K562 (cell line): ENCODE measurements around the gene COPS6. TPM values are rescaled to one million over a fixed set of nuclear protein-coding genes. Genes with fewer than 3 reads are reported as not detected.

Experiments
- ATF4 ChIP-seq: fragments of 450-650 bp; formaldehyde crosslinking; IDR thresholded peaks from 2 replicates; pipeline ENCODE4 v1.4.0; 2022; ENCODE audit warnings: mild to moderate bottlenecking, moderate library complexity
- BHLHE40 ChIP-seq: IDR thresholded peaks from 2 replicates; pipeline ENCODE4 v1.6.1; 2011; ENCODE audit warnings: low read length, improper control_type of control experiment
- ELF4 ChIP-seq: fragments of 450-650 bp; formaldehyde crosslinking; IDR thresholded peaks from 2 replicates; pipeline ENCODE4 v1.4.0; 2022; ENCODE audit warnings: missing genetic modification characterization
- FOXM1 ChIP-seq, 2 experiments: fragments of 450-650 bp in 1 of 2; sonication (generic) in 1 of 2; formaldehyde crosslinking in 1 of 2; IDR thresholded peaks; 2 replicates each; pipeline versions ENCODE4 v1.6.1 to v1.9.0; 2017 to 2022; ENCODE audit warnings: low read depth in 2 of 2, mild to moderate bottlenecking in 2 of 2, missing genetic modification reagents in 1 of 2, moderate library complexity in 1 of 2
- GABPB1 ChIP-seq: sonication (generic); formaldehyde crosslinking; IDR thresholded peaks from 2 replicates; pipeline ENCODE4 v1.8.0; 2022; ENCODE audit warnings: mild to moderate bottlenecking, missing genetic modification reagents
- GMEB1 ChIP-seq: fragments of 250-450 bp; sonication (Bioruptor Pico); IDR thresholded peaks from 2 replicates; pipeline ENCODE4 v1.4.0; 2020; ENCODE audit warnings: mild to moderate bottlenecking
- ID3 ChIP-seq, 2 experiments: fragments of 250-450 bp in 1 of 2; fragments of 450-650 bp in 1 of 2; sonication (Bioruptor Pico) in 1 of 2; IDR thresholded peaks; 2 replicates each; pipeline versions ENCODE4 v1.6.1 to v1.8.0; 2016 to 2021; ENCODE audit warnings: mild to moderate bottlenecking in 2 of 2, moderate library complexity in 2 of 2, missing compliant biosample characterization in 1 of 2, missing genetic modification characterization in 1 of 2
- L3MBTL2 ChIP-seq: fragments of 450-650 bp; IDR thresholded peaks from 2 replicates; pipeline ENCODE4 v1.6.1; 2016; ENCODE audit warnings: mild to moderate bottlenecking, moderate library complexity
- NR3C1 ChIP-seq: sonication (generic); formaldehyde crosslinking; IDR thresholded peaks from 2 replicates; pipeline ENCODE4 v1.8.1; 2022; ENCODE audit warnings: missing genetic modification reagents
- RBM25 ChIP-seq: fragments of 200-400 bp; formaldehyde crosslinking; IDR thresholded peaks from 2 replicates; pipeline ENCODE4 v1.6.1; 2018; ENCODE audit warnings: low read length, low read depth, moderate library complexity; ENCODE audit not compliant: severe bottlenecking
- SMARCA4 ChIP-seq: fragments of 450-650 bp; IDR thresholded peaks from 2 replicates; pipeline ENCODE4 v1.6.1; 2016
- ZNF212 ChIP-seq: fragments of 450-650 bp; formaldehyde crosslinking; IDR thresholded peaks from 2 replicates; pipeline ENCODE4 v1.4.0; 2020; ENCODE audit warnings: mild to moderate bottlenecking
- ZNF239 ChIP-seq: fragments of 250-450 bp; sonication (Bioruptor Pico); IDR thresholded peaks from 2 replicates; pipeline ENCODE4 v1.4.0; 2020; ENCODE audit warnings: mild to moderate bottlenecking
- ZNF57 ChIP-seq: fragments of 450-650 bp; formaldehyde crosslinking; IDR thresholded peaks from 2 replicates; pipeline ENCODE4 v1.4.0; 2020; ENCODE audit warnings: mild to moderate bottlenecking, moderate library complexity
- polyA plus RNA-seq, 8 experiments: library from polyadenylated mRNA; depleted of rRNA in 4 of 8; stranded (reverse) in 5 of 8; unstranded in 3 of 8; fragments of >200 nt; fragmentation: Nextera tagmentation in 2 of 8; fragmentation: Illumina TruSeq in 1 of 8; extraction: Ambion mirVana in 2 of 8; extraction: Trizol in 1 of 8; gene quantifications; 2 replicates each; pipeline versions ENCODE4 v1.2.1 to v1.2.3, GENCODE V29; 2011 to 2014; ENCODE audit warnings: inconsistent platforms in 1 of 8, missing spikeins in 1 of 8
- total RNA-seq, 7 experiments: library from RNA; depleted of rRNA in 6 of 7; stranded (reverse); fragments of >200 nt in 6 of 7; fragmentation: Illumina TruSeq in 2 of 7; extraction: Trizol in 2 of 7; gene quantifications; 2 replicates each; pipeline versions ENCODE4 v1.2.1 to v1.2.3, GENCODE V29; 2011 to 2021; ENCODE audit warnings: low replicate concordance in 1 of 7
- TF ChIP-seq, protein P1 (sequence below): fragments of 450-650 bp; formaldehyde crosslinking; IDR thresholded peaks from 2 replicates; pipeline ENCODE4 v1.4.0; 2020; ENCODE audit warnings: mild to moderate bottlenecking, moderate library complexity
- TF ChIP-seq, protein P2 (sequence below): fragments of 450-650 bp; IDR thresholded peaks from 2 replicates; pipeline ENCODE4 v1.6.1; 2016; ENCODE audit warnings: borderline replicate concordance
- TF ChIP-seq, protein P3 (sequence below): sonication (generic); formaldehyde crosslinking; IDR thresholded peaks from 2 replicates; pipeline ENCODE4 v1.8.1; 2023; ENCODE audit warnings: mild to moderate bottlenecking, missing genetic modification reagents

Gene COPS6
- total and polyA plus RNA-seq, 9 of the 15 experiments (the other 6 are each of a cell fraction or from before 2014, with no cell fraction given), result 63.0 to 331 (median 168) TPM

- peak; percentile 72 for TF ChIP-seq GMEB1
- no peak for TF ChIP-seq SMARCA4
- peak; percentile 59 for TF ChIP-seq BHLHE40
- TF ChIP-seq NR3C1, result peak; percentile 99
- no peak for TF ChIP-seq RBM25
- peak; percentile 63 for TF ChIP-seq ZNF239 (CRISPR knock-in tag)
- TF ChIP-seq, protein P1, sequence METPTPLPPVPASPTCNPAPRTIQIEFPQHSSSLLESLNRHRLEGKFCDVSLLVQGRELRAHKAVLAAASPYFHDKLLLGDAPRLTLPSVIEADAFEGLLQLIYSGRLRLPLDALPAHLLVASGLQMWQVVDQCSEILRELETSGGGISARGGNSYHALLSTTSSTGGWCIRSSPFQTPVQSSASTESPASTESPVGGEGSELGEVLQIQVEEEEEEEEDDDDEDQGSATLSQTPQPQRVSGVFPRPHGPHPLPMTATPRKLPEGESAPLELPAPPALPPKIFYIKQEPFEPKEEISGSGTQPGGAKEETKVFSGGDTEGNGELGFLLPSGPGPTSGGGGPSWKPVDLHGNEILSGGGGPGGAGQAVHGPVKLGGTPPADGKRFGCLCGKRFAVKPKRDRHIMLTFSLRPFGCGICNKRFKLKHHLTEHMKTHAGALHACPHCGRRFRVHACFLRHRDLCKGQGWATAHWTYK (CRISPR knock-in tag), result peak; percentile 87; the same call in 1 of the 2 replicates
- TF ChIP-seq FOXM1 (IDR thresholded peaks at IDR 0.05; ENCODE audit: low read depth), result no peak
- TF ChIP-seq FOXM1 (CRISPR knock-in tag; IDR thresholded peaks at IDR 0.05; ENCODE audit: low read depth), result no peak; the same call in 1 of the 2 replicates
- TF ChIP-seq, protein P2, sequence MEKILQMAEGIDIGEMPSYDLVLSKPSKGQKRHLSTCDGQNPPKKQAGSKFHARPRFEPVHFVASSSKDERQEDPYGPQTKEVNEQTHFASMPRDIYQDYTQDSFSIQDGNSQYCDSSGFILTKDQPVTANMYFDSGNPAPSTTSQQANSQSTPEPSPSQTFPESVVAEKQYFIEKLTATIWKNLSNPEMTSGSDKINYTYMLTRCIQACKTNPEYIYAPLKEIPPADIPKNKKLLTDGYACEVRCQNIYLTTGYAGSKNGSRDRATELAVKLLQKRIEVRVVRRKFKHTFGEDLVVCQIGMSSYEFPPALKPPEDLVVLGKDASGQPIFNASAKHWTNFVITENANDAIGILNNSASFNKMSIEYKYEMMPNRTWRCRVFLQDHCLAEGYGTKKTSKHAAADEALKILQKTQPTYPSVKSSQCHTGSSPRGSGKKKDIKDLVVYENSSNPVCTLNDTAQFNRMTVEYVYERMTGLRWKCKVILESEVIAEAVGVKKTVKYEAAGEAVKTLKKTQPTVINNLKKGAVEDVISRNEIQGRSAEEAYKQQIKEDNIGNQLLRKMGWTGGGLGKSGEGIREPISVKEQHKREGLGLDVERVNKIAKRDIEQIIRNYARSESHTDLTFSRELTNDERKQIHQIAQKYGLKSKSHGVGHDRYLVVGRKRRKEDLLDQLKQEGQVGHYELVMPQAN, result peak; percentile 61; the same call in 1 of the 2 replicates
- TF ChIP-seq ZNF57 (CRISPR knock-in tag), result peak; percentile 6; the same call in 1 of the 2 replicates
- peak; percentile 88 for TF ChIP-seq GABPB1 (CRISPR knock-in tag)
- 0 out of 2 replicates have a peak, but pooled peaks have one; percentile 5 for TF ChIP-seq ZNF212 (CRISPR knock-in tag)
- TF ChIP-seq ELF4 (CRISPR knock-in tag), result no peak
- peak; percentile 99 for TF ChIP-seq L3MBTL2
- no peak for TF ChIP-seq ID3 (CRISPR knock-in tag; IDR thresholded peaks at IDR 0.05)
- TF ChIP-seq ID3 (tag; IDR thresholded peaks at IDR 0.05), result peak; percentile 84
- TF ChIP-seq, protein P3, sequence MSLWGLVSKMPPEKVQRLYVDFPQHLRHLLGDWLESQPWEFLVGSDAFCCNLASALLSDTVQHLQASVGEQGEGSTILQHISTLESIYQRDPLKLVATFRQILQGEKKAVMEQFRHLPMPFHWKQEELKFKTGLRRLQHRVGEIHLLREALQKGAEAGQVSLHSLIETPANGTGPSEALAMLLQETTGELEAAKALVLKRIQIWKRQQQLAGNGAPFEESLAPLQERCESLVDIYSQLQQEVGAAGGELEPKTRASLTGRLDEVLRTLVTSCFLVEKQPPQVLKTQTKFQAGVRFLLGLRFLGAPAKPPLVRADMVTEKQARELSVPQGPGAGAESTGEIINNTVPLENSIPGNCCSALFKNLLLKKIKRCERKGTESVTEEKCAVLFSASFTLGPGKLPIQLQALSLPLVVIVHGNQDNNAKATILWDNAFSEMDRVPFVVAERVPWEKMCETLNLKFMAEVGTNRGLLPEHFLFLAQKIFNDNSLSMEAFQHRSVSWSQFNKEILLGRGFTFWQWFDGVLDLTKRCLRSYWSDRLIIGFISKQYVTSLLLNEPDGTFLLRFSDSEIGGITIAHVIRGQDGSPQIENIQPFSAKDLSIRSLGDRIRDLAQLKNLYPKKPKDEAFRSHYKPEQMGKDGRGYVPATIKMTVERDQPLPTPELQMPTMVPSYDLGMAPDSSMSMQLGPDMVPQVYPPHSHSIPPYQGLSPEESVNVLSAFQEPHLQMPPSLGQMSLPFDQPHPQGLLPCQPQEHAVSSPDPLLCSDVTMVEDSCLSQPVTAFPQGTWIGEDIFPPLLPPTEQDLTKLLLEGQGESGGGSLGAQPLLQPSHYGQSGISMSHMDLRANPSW (CRISPR knock-in tag), result peak; percentile 54; the same call in 1 of the 2 replicates
- 0 out of 2 replicates have a peak, but pooled peaks have one; percentile 27 for TF ChIP-seq ATF4 (CRISPR knock-in tag)
These were observed at the start of gene COPS6 (continued) for GRCh38 chr7:100088621-100089457.
